Measurements from ENCODE around the gene TNS4.

TNS4 gene

DNA sequence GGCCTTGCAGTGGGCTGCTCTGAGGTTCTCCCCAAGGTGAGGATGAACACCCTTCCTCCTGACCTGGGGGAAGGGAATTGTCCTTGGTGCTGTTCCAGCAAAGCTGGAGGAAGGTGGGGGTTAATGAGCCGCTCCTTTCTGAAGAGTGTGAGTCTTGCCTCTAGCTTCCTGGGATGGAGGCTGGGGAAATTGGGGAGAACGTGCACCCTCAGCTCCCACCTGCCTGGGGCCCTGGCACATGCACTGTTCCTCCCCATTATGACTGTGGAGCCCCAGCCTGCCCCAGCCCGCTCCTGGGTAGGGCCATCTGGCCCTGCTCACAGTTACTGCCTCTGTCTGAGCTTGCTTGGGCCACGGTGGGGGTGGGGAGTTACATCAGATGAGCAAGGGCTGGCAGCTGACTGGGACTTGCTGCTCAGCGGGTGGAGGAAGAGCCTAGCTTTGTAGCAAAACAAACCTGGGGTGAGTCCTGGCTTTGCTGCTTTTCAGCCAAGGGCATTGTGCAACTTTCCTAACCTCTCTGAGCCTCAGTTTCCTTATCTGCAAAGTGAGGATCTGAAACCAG lies 11.1 kb downstream of the TNS4 start:
- DNase-seq (ENCODE audit: low spot score) = no peak

DNA sequence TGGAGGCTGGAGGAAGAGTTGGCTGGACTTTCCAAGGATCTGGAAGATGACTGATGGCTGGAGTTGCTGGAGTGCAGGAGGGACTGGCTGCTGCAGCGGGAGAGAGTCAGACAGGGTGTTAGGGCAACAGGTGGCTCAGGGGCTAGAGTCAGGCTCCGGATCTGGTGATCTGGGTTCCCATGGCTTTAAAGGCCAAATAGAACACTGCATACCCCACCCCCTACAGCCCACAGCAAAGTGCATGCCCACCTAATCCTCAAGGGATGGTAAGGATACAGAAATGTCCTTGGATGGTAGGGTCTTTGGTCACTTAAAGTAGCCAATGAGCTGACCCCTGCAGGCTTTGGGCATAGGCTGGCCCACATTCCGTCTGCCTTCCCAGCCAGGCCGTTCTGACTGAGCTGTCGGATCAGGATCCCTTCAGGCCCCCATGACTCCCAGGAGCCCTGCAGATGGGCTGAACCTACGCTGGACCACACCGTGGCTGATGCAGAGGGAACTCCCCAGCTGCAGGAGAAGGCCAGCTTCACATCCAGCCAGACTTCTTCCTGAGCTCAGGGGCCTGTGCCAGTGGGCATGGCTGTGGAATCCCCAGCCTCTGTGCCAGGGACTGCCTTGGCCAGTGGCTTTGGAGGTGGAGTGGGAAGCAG lies 13.9 kb downstream of the TNS4 start:
- DNase-seq (ENCODE audit: low spot score) = no peak

DNA sequence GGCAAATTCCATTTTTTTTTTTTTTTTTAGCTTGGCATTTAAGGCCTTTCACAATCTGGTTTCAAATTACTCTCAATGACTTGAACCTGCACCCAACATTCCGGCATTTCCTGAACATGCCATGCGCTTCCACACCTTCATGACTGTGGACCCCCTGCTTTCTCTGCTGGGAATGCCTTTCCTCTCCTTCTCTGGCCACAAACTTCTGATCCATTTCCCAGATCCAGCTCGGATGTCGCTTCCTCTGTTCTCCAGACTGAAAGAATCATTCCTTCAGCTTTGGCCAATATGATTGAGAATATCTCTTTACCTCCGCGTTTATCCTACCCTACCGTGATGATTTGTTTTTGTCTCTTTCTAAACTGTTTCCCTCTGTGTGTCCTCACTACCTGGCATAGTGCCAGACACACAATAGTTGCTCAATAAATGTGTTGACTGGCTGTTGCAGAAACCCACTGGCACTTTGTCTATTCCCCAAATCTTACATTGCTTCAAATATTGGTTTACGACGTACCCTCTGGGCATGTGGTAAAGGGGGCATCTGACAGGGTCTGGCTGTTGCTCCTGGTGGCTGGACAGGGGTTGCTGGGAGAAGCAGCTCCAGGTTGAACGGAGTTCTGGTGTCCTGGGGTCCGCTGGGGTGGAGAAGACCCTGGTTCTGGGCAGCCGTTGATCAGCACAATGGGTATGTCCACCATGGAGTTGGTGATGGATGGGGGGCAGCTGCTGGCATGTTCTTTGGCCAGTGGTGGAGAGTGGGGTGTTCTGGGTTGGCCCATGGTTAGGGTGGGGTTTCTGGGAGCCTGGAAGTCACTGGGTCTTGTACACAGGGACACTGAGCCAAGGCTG lies 14.7 kb downstream of the TNS4 start:
- no peak for DNase-seq (ENCODE audit: low spot score)

DNA sequence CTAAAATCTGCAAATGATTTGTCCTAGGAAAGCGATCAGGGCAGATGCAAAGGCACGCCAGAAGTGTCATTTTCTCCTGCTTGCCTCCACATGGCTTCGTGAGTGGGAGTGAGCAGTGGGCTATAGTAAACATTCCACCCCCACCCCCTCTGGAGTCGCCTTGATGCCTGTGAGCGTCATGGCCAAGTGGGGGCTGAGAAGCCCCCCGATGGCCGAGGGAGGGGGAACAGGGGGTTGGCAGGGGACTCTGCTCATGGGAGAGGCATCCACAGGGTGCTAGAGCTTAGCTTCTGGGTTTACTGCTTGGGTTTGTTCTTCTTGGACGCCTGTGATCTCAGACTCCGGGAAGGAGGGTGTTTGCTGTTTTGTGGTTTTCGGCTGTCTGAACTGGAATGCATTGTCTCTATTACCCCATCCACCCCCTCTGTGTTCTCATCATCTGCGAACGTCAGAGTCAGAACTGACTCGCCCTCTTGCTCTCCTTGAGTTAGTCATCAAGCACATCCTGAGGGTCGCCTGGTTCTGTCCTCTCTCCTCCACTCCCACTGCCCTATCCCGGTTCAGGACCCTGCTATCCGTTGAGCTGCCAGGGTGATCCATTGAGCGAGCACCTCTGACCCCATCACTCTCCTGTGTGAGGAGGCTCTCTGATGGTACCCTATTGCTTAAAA lies 15.4 kb downstream of the TNS4 start:
- DNase-seq (ENCODE audit: low spot score) = no peak

DNA sequence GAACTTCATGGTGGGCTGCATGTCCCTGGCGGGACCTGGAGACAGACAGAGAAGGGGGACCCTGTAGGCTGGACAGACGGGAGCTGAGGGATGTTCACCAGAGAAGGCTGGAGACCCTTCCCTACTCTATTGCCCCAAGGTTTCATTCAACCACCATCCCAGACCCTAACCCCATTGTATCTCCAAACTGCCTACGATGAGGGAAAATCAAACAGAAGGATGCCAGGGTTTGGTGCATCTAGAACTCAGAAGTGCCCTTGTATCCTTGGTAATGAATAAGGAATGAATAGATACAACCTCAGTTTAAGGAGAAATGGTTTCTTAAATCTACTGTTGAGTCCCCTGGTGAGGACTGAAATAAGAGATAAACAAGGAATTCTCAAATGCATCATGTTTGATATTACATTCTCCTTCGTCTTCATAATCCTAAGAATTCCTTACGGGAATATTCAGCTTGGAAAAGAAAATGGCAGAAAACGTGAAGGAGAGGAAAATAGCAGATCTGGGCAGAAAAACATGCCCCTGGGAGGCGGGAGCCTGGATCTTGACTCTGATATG lies 16.4 kb downstream of the TNS4 start:
- no peak for DNase-seq (ENCODE audit: low spot score)

DNA sequence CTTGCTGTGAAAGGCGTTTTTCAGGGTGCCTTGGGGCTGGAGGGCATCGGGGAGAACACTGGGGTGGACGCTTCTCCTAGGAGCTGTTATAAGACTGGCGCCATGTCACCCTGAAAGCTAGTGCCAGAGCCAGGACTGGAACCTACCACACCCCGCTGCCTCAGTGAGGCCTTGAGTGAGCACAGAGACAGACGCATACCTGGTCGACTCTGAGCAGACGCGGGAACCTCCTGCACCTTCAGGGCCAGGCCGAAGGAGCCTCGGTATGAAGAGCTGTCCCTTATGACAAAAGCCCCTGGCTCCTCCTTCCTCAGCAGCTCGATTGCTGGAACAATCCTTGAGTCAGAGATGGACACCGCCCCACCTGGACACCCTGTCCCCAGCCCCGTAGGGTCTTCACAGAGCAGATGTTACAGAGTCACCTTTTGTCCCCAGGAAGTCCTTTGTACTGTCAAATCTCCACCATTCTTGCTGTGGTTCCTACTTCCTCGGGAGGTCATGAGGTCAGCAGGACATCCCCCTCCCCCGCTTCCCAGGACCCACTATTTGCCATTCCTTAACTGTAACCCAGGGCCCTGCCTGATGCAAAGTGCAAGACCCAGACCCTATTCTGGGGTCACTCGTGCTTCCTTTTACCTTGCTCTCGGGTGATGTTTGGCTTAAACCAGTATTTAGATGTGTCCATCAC lies 17.0 kb downstream of the TNS4 start:
- no peak for DNase-seq (ENCODE audit: low spot score)

DNA sequence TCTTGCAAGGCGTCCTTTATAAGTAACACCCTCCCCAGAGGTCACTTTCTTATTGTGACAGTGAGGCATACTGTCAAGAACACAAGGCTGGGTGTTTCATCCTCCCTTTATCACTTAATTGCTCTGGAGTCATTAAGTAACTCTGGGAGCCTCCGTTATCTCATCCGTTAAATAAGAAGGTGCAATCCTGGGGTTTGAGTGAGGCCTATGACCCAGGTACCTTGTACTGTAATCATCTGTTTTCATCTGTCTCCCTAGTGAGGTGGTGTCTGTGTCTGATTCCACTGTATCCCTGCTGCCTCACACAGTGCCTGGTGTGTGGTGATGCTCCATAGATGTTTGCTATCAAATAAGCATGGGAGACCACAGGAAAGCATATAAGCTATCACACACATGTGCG lies 17.7 kb downstream of the TNS4 start:
- DNase-seq (ENCODE audit: low spot score) = no peak

DNA sequence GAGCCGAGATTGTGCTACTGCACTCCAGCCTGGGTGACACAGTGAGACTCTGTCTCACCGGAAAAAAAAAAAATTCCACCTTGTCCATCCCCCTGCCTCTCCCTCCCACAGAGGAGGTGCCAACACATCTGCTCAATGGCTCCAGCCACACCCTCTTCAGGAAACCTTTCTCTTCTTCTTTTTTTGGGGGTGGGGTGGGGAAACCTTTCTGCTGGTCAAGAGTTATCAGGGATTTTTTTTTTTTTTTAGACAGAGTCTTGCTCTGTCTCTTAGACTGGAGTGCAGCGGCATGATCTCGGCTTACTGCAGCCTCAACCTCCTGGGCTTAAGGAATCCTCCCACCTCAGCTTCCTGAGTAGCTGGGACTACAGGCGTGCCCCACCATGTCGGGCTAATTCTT lies 18.7 kb downstream of the TNS4 start:
- DNase-seq (ENCODE audit: low spot score) = no peak

DNA sequence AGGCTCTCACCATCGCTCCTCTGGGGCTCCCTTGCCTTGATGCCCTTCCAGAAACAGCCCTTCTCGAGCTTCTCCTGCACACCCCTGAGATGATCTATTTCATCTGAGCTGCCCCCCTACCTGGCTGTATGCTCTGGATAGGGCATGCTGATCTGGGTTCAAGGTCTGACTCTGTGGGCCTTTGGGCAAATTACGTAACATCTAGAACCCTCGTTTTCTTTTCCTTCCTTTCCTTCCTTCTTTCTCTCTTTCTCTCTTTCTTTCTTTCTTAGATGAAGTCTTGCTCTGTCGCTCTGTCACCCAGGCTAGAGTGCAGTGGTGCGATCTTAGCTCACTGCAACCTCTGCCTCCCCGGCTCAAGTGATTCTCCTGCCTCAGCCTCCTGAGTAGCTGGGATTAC lies 20.3 kb downstream of the TNS4 start:
- no peak for DNase-seq (ENCODE audit: low spot score)

DNA sequence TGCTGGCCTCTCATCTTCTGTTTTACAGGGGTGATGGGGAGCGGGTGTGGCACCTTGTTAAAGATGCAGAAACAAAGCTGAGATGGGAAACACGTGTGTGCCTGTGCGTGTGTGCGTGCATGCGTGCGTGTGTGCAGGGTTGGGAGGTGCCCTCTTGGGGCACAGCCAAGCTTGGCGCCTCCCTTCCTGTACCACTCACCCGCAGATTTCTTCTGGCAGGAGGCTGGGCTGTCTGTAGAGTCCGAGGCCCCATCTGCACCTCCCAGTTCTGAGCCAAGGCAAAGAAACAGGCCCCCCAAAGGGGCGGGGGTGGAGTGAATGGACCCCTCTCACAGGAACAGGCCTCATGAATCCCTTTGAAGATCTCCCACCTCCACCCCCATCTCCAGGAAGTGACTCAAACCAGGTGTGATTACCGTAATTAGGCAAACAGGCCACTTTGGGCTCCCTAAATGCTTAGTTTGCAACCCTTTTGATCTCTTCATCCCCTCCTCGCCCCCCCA lies 20.9 kb downstream of the TNS4 start:
- no peak for DNase-seq (ENCODE audit: low spot score)

DNA sequence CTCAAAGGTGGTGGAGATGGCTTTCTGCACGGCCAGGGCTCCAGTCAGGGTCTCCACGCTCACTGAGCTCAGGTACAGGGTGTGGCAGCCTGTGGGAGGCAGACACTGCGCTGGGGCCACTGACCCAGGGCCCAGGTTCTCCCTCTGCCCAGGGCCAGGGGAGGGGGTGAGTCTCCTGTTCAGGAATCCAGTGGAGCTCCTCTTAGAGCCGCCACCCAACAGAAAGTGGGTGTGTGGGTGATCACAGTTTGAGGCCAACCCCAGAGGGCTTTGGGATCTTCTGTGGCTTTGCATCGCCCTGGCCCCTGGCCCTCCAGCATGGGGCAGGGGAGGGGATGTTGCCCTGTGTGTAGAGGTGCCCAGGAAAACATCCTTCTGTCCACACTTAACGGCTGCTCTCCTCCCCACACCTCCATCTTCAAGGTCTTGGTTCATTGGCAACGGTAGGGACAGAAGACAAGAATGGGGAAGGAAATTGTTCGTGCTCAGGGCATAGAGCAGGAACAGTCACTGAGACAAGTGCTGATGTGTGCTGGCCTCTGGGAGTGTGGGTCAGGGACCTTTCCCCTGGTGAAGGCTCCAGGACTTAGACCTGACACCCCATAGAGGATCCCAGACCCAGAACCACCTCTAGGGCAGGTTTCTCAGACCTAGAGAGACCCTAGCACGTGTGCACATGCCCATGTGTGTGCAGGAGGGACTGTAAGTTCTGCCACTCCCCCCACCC lies 21.5 kb downstream of the TNS4 start:
- DNase-seq (ENCODE audit: low spot score) = no peak

DNA sequence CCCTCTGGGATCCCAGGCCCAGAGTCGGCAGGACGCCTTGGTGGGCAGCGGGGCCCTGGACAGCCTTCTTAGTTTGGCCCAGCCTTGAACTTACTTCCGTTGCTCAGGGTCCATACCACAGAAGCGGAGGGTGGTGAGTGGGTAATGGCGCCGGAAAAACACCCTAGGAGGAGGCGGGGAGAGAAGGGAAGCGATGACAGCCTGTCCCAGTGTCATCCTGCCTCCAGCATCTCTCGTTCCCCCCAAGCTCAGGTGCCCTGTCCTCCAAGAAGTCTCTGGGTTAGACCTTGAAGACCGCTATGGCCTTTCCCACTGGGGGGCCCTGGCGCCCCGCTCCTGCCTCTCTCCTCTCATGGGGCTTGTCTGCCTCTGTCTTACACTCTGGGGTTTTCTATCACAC lies 22.9 kb downstream of the TNS4 start:
- DNase-seq (ENCODE audit: low spot score) = no peak

DNA sequence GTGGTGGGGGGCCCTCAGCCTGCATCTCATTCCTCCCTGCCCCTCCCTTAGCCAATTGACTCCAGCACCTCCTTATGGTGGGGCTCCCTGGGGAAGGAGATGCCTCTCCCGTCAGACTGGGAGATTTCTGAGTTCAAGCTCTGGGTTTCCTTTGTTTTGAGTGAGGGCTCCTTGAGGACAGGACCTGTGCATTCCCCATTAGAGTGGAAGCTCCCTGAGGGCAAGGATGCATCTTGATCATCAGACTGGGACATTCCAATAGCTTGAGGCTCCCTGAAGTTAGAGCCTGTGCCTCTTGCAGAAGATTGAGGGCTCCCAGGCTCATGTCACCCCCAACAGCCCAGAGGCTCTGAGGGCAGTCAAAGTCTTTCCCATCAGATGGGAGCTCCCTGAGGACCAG lies 23.6 kb downstream of the TNS4 start:
- no peak for DNase-seq (ENCODE audit: low spot score)

DNA sequence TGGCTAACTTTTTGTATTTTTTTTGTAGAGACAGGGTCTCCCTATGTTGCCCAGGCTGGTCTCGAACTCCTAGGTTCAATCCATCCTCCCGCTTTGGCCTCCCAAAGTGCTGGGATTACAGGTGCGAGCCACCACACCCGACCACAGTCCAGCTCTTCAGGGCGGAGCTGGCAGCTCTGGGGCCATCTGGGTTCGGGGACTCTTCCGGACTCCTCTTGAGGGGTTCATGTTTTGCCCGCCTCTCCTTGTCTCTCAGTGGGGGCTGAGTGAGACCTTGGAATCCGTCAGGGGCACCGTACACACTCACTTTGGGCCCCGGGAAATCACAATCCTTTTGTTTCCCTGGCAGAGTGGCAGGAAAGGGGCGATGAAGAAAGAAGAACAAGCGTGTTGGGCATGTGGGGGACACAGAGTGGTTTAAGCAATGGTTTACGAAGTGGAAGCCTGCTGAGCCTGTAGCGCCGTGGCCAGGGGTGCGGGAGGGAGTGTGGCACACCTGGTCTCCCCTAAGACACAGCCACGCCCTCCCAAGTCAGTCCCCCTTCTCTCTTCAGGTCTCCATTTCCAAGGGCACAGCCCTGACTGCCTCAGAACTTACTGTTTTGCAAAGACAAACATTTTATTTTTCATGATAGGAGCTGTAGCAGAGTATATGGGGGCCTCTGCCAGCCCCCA lies 26.1 kb downstream of the TNS4 start:
- DNase-seq (ENCODE audit: low spot score) = no peak

DNA sequence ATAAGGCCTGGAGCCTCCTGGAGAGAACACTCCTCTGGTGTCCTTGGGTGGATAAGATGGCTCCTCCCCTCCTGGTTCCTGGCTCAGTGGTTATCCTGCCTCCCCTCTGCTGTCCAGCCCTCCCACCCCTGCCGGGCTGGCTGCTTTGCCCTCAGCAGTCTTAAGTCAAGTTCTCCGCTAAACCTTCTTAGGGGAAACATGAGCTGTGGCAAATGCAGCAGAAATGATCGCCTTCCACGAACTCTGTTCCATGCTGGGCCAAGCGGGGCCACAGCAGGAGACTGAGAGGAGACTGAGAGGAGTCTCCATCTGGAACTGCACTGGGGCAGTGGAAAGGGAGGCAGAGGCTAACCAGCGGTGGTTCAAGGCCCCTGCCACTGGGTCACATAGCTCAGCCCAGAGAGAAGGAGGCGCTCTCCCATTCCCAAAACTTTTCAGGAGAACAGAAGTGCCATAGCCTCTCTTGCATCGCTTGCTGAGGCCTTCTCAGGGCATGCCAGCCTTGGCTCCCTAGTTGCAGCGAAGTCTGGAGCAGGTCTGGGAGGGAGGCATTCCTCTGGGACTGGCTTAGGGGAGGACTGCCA lies 26.9 kb downstream of the TNS4 start:
- no peak for DNase-seq (ENCODE audit: low spot score)

DNA sequence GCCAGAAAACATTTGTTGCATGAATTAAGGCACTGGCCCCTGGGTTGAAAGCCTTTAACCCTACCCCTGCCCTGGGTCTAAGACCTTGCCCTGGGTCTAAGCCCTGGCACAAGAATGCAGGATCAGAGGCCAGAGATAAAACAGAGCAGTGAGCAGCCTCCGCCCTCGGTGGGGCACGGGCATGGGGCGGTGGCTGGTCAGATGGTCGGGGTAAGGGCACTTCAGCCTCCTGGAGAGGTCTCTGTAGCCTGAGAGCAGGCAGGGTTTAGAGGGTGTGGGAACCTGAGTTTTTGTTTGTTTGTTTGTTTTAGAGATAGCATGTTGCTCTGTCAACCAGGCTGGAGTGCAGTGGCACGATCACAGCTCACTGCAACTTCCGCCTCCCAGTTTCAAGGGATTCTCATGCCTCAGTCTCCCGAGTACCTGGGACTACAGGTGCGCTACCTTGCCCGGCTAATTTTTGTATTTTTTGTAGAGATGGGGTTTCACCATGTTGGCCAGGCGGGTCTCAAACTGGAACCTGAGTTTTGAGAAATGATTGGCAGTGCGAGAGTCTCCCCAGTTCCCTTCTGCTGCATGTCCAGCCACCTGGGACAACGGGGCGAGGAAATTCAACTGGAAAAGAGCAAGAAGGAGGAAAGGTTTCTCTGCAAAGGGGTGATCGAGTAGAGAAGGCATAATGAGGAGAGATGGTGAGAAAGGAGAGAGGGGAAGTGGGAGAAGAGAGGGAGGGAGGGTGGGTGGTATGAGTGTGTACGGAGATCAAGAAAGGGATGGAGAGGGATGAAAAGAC lies 27.7 kb downstream of the TNS4 start:
- no peak for DNase-seq (ENCODE audit: low spot score)

DNA sequence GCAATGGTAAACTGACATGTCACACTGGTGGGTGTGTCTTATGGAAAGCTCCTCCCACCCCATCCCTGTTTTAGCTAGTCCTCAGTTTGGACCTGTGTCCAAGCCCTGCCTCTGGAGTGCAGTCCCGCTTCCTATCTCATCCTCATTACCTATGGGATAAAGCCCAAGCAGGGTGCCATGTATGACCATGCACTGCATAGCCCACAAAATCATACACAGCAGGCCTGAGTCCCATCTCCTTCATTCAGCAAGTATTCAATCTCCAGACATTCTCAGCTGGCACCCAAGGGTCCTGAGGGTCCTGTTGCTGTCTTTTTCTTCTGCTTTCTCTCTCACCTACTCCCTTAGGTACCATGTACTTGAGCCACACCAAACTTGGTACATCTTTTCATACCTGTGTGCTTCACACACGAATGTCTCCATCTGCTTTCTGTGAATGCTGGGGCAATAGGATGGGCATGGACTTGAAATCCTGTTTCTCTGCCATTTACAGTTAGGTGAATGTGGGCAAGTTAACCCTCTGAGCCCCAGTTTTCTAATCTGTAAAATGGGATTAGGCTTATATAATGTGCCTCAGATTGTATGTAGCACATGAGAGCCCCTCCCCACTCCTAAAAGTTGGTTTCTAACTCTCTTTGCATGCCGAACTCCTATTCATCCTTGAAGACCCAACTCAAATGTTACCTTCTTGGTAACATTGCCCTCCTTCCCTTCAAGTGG lies 28.5 kb downstream of the TNS4 start:
- no peak for DNase-seq (ENCODE audit: low spot score)

DNA sequence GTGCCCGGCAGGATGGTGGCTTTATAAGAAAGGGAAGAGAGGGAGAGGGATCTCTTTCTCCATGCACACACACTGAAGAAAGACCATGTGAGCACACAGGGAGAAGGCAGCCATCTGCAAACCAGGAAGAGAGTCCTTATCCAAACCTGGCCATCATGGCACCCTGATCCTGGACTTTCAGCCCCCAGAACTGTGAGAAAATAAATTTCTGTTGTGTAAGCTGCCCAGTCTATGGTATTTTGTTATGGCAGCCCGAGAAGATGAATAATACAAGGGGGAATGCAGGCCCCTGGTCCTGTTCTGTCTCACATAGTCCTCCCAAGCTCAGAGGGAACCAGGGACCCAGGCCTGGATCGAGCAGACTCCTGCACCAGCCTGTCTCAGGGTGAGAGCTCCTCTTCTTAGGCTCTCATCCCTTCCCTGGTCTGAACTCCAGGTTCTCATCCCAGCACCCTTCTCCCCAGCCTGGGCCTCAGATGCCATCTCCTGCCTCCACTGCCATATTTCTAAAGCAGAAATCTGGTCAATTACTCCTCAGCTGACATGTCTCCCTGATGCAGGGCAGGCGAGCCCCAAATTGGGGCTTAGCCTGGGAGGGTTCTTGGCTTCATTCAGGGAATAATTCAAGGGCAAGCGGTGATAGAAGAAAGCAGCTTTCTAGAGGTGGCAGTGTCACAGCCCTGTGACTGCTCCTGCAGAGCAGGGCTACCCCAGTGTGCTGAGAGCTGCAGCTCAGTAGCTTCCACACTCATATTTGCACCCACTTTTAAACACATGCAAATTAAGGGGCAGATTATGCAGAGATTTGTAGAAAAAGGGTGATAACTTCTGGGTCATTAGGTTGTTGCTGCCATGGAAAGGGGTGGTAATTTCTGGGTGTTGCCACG lies 29.3 kb downstream of the TNS4 start:
- no peak for DNase-seq (ENCODE audit: low spot score)
